HG02571 (cell line): ENCODE measurements around the gene TOX3.

Experiments
- ATAC-seq: cut with Tn5 transposase; IDR thresholded peaks from one replicate; pipeline ENCODE4 v1.9.1; 2021; ENCODE audit warnings: mild to moderate bottlenecking, moderate library complexity; ENCODE audit not compliant: unreplicated experiment

Gene TOX3

DNA sequence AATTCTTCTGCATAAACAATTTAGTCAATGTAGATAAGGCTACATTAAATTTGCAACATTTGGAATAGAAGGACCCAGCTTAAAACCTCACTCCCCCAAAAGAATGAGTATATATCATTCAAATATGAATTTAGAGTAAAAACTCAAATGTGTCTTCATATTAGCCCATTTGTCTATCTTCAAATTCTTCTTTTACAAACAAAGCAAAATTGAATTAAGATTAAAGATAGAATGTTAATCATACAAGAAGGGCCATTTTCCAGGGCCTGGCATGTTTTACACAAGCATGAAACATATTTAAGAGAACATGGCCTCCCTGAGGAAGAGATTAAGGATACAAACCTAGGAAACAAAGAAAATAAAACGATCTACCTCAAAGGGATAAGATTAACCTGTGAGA, 8.4 kb downstream of the TOX3 start:
- ATAC-seq: no peak

DNA sequence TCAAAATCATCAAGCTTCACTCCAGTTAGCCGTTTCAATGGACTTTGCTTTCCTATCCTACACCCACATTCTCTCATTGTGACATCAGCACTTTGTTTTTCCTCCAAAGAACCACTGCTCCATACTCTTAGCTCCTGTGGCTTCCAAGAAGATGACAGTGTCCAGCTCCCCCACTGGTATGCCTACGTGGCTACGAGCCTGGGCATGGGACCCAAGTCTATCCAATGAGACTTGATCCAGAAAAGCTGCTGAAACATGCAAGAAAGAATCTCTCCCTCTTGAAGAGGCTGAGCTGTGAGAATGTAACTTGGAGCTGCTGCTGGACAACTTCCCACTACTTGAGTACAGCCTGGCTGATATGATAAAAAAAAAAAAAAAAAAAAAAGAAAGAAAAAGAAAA, 9.4 kb downstream of the TOX3 start:
- ATAC-seq: no peak

DNA sequence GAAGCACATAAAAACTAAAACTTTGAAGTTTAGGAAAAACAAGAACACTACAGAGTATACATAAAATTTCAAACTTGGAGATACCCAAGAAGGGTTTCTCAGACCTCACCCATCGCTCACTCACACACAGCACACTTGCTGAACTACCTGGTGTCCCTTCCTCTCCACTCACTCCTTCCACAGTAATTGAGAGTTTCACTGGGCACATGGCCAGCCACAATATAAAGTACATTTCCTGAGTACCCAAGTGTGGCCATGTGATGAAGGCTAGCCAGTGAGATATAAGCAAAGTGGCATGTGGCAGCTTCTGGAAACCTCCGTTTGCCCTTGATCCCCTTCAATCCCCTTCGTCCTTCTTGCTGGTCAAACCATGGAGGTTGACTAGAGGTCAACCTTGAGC, 11.9 kb downstream of the TOX3 start:
- ATAC-seq: no peak

DNA sequence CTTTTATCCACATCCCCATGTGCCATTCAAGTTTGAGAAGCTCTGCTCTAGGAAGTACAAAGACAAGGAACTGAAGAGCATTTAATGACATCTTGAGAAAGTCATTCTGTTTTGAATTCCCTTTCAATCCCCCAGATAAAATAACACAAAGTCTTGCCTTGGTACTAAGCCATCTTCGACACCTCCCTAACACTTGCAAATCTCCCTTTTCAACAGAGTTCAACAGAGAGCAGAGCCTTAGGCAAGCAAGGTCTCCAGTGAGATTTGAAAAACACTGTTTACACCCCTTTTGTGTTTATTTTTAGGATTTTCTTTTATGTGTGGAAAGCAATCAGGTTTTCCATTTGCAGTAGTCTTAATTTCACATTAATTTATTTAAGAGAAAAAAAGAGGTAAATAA, 13.6 kb downstream of the TOX3 start:
- ATAC-seq: no peak

DNA sequence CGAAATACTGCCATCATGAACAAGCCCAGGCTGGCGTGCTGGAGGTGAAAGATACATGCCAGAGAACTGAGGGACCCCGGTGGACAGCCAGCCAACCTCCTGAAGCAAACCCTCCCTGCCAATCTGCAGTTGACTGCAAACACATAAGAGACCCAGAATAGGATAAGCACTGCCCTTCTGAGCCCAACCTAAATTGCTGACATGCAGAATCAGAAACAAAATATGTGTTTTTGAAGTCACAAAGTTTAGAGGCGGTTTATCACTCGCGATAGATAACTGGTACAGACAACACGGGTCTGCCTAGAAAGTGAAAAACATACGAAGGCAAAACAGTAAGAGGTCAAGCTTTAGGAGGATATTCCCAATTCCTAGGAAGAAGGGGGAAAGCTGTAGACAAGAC, 14.6 kb downstream of the TOX3 start:
- no peak for ATAC-seq

DNA sequence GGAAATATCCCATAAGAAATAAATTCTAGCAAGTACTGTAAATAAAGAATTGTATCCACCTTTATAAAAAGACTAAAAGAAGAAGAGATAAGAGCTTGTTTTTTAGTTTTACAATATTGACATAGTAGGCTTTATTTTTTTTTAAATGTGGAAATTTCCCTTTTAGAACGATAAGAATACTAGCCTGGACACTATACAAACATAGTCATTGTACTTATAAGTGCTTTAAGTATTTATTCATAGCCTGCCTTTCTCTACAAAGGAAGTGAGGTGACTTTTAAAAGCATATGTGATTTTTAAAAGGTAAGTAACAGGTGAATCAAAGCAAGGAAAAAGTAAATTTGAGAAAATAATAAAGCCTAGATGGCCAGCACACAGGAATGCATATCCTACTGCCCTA, 17.7 kb downstream of the TOX3 start:
- no peak for ATAC-seq

DNA sequence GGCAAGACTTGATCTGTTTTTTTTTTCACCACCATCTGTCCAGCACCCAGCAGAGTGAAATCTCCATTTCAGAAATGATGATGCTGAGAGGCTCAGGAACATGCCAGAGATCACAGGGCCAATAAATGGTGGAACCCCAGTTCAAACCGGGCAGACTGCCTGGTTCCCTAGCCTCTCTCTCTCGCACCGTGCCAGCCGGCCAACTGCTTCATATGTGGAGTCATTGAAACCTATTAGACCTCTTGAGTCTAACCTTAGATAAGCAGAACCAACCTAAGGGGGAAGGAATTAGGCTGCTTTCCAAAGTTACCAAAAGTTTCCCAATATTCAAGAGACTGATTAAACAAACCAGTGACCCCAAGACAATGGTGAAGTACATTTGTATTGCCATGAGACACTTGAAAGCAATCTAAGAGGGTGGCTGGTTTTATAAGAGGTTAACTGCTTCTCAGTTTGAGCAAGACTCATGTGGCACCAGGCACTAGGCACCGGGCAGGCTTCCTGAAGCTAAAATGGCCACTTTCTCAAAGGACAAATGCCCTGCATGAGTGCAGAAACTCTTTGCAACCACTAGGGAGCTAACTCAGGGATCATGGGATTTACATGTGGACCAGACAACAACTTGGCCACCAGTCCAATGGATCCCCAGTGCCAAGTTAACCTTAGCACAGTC, 18.4 kb downstream of the TOX3 start:
- ATAC-seq: no peak

DNA sequence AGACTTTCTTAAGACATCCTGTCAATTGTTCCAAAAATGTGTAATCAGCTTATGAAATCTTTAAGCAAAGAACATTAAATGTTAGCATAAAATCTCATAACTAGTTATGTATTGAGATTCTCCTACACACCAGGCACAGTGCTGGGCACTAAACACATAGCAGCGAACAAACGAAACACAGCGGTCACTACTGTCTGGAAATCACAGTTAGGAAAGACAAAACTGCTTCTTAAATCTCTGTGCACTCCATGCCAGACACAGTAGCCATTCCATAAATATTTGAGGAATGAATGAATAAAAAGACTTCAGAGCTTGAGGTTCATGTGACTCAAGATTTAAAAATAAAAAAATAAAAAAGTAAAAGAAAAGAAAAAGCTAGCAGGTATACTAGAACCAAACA, 20.1 kb downstream of the TOX3 start:
- no peak for ATAC-seq

DNA sequence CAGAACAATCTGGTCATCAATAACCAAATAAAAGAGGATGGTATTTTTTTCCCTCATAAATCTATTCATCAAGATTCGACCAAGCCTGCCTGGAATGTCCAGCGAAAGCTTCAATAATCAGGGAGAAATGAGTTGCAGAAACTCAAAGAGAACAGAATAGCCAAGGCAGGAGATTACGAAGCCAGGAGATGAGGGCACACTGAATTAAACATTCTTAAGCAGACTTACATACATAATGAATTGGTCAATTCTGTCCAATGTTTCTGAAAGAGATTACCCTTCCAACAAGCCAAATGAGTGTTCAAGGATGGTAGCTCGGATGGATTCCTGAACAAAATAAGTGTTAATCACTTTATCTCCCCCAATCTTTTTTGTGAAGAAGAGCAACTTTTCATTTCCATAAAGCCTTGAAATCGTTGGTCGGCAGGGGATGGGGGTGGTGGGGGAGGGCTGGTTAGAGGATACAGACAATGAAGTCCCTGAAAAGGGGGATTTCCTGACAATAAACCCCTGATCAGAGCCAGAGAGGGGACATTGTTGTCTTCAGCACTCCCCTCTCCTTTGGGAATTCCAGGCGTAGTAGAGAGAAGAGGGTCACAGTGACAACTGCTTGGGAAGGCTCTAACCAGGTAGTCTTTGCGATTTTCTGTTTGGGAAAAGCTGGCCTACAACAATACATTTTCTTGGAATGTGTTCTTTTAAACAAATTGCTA, 20.7 kb downstream of the TOX3 start:
- no peak for ATAC-seq

DNA sequence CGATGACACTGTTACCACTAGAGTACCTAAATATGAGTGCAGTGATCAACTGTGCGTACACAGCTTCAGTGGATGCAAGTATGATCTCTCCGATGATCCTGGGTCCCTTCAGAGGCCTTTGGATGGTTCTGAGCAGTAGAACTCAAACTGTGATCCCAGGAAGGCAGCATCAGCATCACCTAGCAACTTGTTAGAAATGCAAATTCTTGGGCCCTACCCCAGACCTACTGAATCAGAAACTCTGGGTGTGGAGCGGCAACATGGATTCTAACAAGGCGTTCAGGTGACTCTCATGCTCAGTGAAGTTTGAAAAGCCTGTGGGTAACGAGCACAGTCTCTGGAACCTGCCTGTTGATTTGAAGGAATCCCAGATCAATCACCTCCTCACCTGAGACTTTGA, 25.4 kb downstream of the TOX3 start:
- no peak for ATAC-seq

DNA sequence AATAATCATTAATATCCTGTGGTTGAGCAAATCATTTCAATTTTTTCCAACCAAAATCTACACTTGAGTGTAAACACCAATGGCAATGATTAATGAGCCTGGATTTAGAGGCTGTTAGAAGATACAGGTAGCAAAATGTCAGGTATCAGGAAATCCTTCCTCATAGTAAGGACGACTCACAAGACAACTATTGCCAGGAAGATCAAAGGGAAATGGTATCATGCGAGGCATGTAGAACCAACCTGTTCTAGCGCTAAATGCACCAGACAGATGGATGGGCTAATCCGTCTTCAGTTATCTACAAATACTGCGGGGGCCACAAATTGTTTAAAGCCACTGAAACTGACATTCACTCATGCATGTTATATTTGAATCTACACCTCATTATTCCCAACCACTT, 28.1 kb downstream of the TOX3 start:
- ATAC-seq: no peak

DNA sequence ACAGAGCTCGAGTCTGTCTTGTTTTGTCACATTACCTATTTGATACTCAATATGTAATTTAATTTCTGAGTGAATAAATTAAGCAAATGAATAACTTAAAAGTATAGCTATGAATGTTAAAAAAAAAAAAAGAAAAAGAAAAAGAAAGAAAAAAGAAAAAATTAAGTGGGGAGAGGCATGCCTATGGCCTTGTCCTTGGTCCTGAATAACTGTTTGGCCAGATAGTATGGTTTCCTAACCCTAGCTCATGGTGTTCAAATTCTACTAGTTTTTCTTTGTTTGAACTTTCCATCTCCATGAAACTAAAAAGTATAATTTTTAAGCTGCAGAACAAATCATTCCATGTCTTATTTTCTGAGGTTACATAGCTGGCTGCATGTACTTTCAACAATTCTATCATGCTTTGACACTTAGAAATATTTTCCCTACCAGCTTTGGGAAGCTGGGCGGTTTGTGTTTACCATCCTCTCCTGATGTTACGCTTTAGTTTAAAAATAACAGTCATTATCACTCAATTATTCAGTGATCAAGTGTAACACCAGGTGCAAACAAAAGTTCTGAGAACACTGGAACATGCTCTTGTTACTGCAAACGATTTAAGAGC, 31.8 kb downstream of the TOX3 start:
- no peak for ATAC-seq

DNA sequence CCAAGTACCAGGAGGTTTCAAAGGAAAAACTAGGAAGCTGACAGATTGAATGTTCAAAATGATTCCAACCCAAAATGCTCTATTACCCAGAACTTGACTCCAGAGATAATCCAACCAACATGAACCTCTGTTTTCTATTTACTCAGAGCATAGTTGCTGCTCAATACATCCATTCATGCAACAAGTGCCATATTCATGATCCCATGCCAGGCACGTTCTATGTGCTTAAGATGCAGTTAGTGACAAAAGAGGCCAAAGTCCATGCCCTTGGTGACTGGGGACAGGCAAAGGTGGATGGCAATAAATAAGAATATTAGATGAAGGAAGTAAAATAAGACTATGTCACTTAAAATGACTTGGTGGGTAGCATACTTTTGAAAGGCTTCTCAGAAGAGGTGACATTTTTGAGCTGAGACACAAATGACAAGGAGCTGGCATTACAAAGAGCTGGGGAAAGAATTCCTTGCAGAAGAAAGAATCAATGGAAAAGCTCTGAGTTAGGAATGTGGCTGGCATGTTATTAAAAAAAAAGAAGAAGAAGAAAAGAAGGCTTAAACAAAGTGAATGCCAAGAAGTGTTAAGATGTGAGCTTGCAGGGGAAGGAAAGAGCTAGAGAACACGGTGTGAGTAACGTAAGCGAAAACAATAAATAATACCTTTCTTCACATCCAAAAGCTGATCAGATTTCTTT, 34.5 kb downstream of the TOX3 start:
- ATAC-seq: no peak

DNA sequence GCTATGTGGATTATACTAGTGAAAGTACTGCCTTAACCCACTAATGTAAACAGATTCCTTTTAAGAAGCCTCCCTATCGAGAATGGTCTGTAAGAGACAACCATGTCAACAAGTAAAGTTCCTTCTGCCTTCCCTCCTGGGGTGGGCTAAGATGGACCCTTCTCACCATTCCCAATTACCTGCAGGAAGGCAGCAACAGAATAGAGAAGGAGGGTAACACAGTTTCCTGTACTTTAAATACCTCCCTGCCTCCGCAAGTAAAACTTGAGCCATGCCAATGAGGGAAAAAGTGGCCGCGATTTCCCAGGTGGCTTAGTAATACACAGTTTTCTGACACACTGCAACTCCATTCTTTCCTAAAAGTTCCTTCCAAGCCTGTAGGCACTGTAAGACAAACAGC, 45.2 kb downstream of the TOX3 start:
- ATAC-seq: no peak

DNA sequence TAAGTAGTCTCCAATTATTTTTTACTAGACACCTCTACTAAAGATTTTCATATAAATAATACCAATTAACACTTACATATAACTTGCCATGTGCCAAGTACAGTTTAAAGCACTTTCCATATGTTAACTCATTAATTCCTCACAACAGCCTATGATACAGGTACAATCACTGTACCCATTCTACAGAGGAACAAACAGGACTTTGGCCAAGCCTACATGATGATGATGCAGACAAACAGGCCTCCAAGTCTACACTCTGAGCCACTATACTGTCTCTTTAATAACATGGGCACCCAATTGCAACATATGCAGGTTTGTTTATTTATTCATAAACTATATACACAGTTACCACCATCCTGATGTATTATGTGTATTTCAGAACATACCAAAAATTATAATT, 46.0 kb downstream of the TOX3 start:
- no peak for ATAC-seq

DNA sequence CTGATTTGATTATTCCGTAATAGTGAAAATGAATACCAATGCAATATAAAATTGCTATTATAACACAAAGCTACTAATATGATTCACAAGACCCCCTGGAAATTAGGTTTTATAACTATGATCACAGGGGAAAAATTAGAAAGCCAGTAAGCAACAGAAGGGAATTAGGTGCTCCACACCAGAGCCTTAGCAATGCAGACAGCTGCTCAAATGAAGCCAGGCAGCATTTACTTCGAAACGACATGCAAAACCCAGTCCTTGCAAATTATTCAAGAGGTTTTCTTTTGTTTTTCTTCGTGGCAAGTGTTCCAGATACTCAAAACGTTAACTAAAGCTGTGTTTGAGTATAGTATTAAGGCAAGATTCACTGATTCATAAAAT, 47.9 kb downstream of the TOX3 start:
- no peak for ATAC-seq

DNA sequence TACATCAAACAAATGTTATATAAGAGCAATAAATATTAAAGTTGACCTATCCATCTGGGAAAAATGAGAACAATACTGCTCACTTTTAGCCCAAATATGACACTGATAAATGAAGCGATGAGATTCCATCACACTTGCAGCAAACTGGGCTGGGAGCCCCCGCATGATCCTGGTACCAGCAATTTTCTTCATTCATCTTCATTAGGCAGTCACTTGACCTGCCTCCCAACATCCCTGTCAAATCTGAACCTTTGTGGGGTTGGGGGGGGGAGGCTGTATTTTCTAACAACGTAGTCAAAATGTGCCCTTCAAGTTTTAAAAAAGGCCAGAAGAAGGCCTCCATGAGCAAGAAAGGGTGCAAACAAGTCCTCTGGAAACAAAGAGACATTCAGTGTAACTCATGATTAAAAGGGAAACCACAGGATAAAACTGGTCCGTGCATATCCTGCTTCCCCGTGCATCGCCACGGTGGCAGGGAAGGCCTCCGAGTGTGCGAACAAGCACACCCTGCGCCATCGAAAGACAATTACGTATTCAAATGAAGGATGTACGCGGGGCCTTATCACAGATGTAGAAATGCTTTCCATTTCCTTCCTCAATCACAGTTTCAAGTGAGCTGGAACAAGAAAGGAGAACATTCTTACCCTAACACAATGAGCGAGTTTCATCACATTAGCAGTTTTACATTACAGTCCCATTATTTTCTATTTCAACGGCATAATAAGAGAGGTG, 48.4 kb downstream of the TOX3 start:
- no peak for ATAC-seq

DNA sequence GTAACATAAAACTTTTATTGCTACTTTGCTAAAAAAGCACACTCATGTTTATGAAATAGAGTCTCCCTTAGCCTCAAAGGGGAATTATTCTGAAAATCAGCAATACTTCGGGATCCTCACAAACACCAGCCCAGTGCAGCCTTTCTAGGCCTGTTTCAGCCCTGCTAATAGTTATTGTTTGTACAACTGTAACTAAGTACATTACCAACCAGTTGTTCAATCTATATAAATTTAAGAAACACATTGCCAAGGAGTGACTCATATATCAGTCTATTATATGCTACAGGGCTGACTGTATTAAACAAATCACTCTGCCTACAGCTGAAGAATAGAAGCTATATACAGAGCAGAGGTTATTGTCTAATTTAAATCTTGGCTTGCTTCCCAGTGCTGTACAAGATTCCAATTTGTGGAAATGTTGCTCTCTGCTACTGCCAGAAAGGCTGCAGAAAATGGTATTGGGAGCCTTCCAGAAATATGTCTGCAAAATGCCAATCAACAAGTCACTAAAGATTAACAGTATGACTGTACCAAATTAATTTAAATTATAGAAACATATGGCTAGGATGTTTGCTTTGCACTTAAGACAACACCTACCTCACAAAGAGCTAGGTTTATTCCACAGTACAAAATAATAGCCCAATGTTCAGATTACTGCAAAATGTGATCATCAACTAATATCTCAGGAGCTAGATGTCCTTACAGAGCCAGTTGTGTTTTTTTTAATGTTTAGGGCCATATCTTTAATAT, 49.7 kb downstream of the TOX3 start:
- ATAC-seq: no peak

DNA sequence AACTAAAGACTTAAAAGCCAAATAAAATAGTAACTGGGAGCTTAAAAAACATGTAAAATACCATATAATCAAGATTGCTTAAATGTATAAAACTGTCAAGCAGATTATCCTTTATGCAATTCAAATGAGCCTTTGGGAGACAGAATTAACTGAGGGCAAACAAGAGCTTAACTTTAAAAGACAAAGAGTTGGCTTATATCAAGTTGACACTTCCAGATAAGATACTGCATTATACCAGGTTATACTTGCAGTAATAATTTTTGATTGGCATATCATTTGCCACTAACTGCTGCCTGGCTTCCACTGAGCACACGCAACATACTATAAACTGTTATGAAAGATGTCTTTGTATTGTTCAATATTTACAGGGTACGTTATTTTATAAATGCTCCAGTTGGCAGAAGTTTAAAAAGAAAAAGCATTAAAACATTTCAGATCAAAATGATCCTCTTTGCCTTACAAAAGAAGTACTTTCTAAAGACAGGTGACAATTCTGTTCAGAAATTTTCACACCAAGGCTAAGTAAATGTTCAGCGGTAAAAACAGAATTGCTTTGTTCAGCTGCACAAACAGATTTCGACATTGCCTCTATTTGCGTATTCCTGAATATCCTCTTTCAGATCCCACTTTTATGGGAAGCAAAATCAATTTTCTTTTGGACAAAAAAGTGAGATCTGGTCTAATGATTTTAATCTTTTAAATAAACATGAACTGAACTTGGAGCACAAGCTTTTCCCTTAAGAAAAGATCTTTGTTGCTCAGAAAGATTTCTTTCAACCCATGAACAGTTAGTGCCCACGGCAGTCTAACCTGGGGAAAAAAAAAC, 50.7 kb downstream of the TOX3 start:
- no peak for ATAC-seq

DNA sequence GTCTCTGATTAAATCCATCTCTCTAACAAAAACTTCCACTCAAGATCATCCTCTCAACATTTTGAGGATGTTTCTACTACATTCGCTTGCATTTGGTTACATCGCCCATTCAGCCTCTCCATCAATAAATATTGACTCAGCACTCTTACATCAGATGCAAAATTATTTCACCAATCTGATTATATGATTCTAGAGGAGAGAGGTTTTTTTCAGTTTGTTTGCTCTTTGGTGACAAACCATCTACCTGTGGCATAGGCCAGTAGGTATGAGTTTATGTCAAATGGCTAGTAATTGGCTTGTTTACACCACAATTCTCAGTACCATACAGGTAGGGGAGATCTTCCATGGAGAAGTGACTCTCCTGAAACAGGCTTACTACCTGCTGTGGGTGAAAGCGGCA, 52.3 kb downstream of the TOX3 start:
- no peak for ATAC-seq
